Colonic mucosa (tissue), 4 donors: ENCODE data around the gene OR2AE1. TPM values are rescaled to one million over a fixed set of nuclear protein-coding genes. Genes with fewer than 3 reads are reported as not detected.

Experiments used
- DNase-seq: peaks from one replicate; pipeline ENCODE4 v3.0.0-alpha.2; 2020
- H3K27ac ChIP-seq: fragments of 200-600 bp; one replicate; pipeline ENCODE4 v1.8.0; 2021
- H3K27me3 ChIP-seq: fragments of 200-600 bp; one replicate; pipeline ENCODE4 v1.8.0; 2021
- H3K36me3 ChIP-seq: fragments of 200-600 bp; one replicate; pipeline ENCODE4 v1.8.0; 2021
- H3K4me1 ChIP-seq: fragments of 200-600 bp; one replicate; pipeline ENCODE4 v1.8.0; 2021; ENCODE audit warnings: mild to moderate bottlenecking
- H3K4me3 ChIP-seq: fragments of 200-600 bp; one replicate; pipeline ENCODE4 v1.8.0; 2021
- H3K9ac ChIP-seq, 2 donors: one replicate each; pipeline ENCODE4 v1.7.0; 2013; ENCODE audit warnings: control low read depth in 2 of 2, low read depth in 2 of 2, low read length in 2 of 2
- H3K9me3 ChIP-seq: fragments of 200-600 bp; one replicate; pipeline ENCODE4 v1.8.0; 2021
- intact Hi-C: fragments of 100-400 bp; cut with DNase I; formaldehyde crosslinking; loops from one replicate; pipeline ENCODE4 v1.14.1; 2022
- total RNA-seq, 2 donors: library from RNA; stranded (reverse); fragmentation: NEBNext Ultra II Directional in 1 of 2; extraction: Animal tissue kit (Norgen Biotek cat#: 25700) in 1 of 2; gene quantifications; one replicate each; pipeline ENCODE4 v1.2.1, GENCODE V29; 2021
- TF ChIP-seq, protein P1 (sequence below): fragments of 200-600 bp; IDR thresholded peaks from one replicate; pipeline ENCODE4 v1.8.0; 2022; ENCODE audit warnings: antibody characterized with exemption, mild to moderate bottlenecking
- donor health status: healthy.
- donor health status: DM: no; HTN: no; CAD: no.
- donor health status: DM: no; HTN: no; CAD: no.

The OR2AE1 gene
- total RNA-seq, 2 donors from 2014 or later, result not detected

DNA sequence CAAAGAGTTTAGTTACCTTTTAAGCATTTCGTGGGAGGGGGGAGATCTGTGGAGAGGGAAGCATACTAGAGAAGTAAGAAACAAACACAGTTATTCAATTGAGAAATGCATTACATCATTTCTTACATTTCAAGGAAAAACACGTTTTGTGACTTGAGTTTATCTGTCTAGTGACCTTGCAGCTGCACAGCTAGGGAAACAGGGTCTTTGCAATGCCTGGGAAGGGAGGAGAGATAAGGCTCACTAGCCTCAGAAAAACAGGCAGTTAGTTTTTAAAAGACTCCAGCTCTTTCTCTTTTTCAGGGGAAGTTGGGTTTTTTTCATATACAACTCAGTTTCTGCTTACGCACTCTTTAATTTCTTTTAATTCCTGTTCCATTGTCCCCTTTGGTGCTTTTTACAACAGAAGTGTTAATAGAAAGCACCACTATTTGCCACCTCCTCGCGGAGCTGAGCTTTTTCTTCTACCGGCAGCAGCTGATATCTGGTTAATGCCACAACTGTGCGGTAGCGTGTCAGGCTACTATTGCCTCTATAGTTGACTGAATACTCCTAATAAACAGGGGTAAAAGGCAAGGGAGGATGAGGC lies 43.5 kb downstream of the OR2AE1 start:
- Histone ChIP-seq H3K27ac (no peak overlapping the region), H3K4me1 (no peaks in the 10 kb centered on the region), H3K36me3 (no peaks in the 10 kb centered on the region), H3K9me3 (no peaks in the 10 kb centered on the region), H3K4me3 (no peak overlapping the region), H3K27me3 (no peaks in the 10 kb centered on the region), H3K9ac (no peak overlapping the region)
- intact Hi-C loops, result no loop called here
- DNase-seq, result no peak
- TF ChIP-seq, protein P1, sequence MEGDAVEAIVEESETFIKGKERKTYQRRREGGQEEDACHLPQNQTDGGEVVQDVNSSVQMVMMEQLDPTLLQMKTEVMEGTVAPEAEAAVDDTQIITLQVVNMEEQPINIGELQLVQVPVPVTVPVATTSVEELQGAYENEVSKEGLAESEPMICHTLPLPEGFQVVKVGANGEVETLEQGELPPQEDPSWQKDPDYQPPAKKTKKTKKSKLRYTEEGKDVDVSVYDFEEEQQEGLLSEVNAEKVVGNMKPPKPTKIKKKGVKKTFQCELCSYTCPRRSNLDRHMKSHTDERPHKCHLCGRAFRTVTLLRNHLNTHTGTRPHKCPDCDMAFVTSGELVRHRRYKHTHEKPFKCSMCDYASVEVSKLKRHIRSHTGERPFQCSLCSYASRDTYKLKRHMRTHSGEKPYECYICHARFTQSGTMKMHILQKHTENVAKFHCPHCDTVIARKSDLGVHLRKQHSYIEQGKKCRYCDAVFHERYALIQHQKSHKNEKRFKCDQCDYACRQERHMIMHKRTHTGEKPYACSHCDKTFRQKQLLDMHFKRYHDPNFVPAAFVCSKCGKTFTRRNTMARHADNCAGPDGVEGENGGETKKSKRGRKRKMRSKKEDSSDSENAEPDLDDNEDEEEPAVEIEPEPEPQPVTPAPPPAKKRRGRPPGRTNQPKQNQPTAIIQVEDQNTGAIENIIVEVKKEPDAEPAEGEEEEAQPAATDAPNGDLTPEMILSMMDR, result no peak

DNA sequence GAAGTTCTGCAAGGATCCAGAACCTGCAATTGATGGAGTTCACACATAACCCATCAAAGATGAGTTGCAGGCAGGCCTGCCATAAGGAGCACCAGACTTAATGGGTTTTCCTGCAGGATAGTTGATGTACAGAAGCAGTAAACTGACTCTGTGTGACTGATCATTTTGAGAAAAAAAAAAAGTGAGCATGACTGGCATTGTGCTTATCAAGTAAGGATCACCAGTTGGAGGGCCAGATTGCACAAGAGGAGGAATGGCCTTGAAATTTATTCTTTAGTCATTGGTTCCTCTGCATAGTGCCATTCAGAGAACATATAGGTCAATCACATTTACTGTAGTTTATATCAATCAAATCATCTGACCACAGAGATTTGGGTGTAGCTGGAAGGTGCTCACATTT lies 45.2 kb downstream of the OR2AE1 start:
- Histone ChIP-seq H3K9ac (no peak overlapping the region), H3K4me3 (no peak overlapping the region), H3K9me3 (no peaks in the 10 kb centered on the region), H3K4me1 (no peaks in the 10 kb centered on the region), H3K27ac (no peak overlapping the region), H3K27me3 (no peaks in the 10 kb centered on the region), H3K36me3 (no peaks in the 10 kb centered on the region)
- DNase-seq, result no peak
- TF ChIP-seq, protein P1, result no peak
- intact Hi-C loops, result no loop called here

DNA sequence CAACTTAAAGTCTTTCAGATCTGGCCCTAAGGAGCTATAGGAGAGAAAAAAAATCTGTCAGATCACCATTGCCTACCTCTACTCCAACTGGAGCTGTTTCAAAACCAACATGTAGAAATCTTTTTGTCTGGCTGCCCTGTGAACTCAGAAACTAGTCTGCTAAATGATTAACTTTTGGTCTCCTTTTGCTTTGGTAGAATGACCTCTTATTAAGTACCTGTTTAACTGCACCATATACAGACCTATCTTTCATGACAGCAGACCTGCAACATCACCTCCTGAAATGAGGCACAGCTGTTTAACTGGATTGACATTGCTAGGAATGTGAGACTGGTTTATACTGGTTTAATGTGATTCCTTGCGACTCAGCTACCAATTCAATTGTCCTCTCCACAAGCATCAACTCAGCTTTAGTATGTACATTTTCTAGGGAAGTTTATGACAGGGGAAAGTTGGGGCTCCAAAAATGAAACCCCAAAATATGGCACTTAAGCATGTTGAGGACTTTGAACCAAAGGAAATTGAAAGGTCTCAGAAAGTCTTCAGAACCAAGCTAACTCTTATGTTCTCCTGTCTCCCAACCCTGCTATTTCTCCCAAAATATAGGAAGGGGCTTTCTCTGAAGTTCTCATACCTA lies 47.2 kb downstream of the OR2AE1 start:
- DNase-seq, result no peak
- no peaks in the 10 kb centered on the region for H3K27me3 ChIP-seq
- no peaks in the 10 kb centered on the region for H3K36me3 ChIP-seq
- no peak overlapping the region for H3K4me3 ChIP-seq
- H3K9me3 ChIP-seq, result no peaks in the 10 kb centered on the region
- H3K9ac ChIP-seq, result no peak overlapping the region
- no peaks in the 10 kb centered on the region for H3K4me1 ChIP-seq
- H3K27ac ChIP-seq, result no peak overlapping the region
- TF ChIP-seq, protein P1, result no peak
- intact Hi-C loops, result no loop called here

DNA sequence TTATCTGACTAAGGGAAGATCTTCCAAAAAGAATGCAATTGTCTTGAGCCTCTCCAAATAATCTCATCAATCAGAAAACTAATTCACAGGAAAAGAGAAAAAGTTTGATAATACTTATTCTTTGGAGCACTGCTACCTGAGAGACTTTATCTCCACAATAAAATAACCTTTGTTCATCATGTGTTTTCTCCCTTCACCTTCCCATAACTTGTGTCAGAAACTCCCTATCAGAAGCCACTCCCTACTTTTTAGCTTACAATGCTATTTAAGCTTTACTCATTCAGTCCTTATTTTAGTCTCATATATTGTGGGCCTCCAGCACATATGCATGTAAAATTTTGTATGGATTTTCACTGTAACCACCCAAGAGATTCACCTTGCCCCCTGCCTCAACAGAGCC lies 48.0 kb downstream of the OR2AE1 start:
- Histone ChIP-seq H3K9ac (no peak overlapping the region), H3K4me3 (no peak overlapping the region), H3K4me1 (no peaks in the 10 kb centered on the region), H3K27me3 (no peaks in the 10 kb centered on the region), H3K9me3 (no peaks in the 10 kb centered on the region), H3K36me3 (no peaks in the 10 kb centered on the region), H3K27ac (no peak overlapping the region)
- no peak for DNase-seq
- intact Hi-C loops, result no loop called here
- TF ChIP-seq, protein P1, result no peak

DNA sequence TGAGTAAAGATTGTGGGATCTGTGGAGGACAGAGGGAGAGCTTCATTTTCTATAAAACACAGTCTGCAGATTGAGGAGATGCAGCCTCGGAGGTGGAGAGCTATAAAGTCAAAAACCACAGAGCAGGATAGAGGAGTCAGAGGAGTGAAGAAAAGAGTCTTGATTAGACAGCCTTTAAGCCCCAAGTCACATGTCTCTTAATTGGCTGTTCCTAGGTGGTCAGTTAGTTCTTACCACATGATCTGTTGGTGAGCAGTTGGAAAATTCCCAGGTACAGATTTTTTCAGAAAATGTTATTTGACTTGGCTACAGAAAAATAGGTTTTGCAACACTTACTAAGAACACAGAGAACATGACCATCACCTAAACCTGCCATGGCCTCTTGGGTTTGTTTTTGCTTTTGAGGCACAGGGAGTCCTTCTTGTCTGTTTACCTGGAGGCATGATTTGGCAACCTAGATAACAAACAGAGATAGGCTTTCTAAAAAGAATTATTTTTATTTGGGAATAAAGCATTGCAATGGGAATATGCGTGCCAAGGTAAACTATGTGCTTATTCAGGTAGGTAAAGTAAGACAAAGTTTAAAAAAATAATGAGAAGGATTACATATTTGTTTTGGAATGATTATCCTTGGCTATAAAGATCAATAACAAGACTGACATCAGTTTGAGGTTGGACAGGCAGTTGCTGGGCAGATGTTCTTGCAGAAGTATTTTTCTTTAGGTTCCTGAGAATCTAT lies 49.6 kb downstream of the OR2AE1 start:
- no peaks in the 10 kb centered on the region for H3K4me1 ChIP-seq
- no peak overlapping the region for H3K9ac ChIP-seq
- no peaks in the 10 kb centered on the region for H3K27me3 ChIP-seq
- intact Hi-C loops, result no loop called here
- H3K36me3 ChIP-seq, result no peaks in the 10 kb centered on the region
- no peak overlapping the region for H3K4me3 ChIP-seq
- H3K9me3 ChIP-seq, result no peaks in the 10 kb centered on the region
- no peak for DNase-seq
- H3K27ac ChIP-seq, result no peak overlapping the region
- TF ChIP-seq, protein P1, result no peak

Other genes starting within 250 kb of the OR2AE1 start
- gene CYP3A5, start 197.0 kb downstream of the OR2AE1 start, total RNA-seq, result 100 to 1,000 TPM in 1 of 2 donors, 10 to 100 TPM in 1; 52.6 to 112 TPM
- gene CYP3A7, start 141.8 kb downstream of the OR2AE1 start, total RNA-seq, result not detected
- gene CYP3A4, start 92.8 kb downstream of the OR2AE1 start, total RNA-seq, result 1 to 10 TPM in 1 of 2 donors, under 1 TPM in 1; 0.67 to 1.4 TPM
- gene CYP3A43, start 49.0 kb downstream of the OR2AE1 start, total RNA-seq, result not detected
- gene TRIM4, start 42.5 kb upstream of the OR2AE1 start, total RNA-seq, result 10 to 100 TPM; 23.8 to 23.9 TPM
- gene GJC3, start 52.6 kb upstream of the OR2AE1 start, total RNA-seq, result not detected
- gene AZGP1, start 99.0 kb upstream of the OR2AE1 start, total RNA-seq, result 1 to 10 TPM; 2.5 to 4.6 TPM
- gene ZKSCAN1, start 138.6 kb upstream of the OR2AE1 start, total RNA-seq, result 100 to 1,000 TPM in 1 of 2 donors, 10 to 100 TPM in 1; 96.1 to 147 TPM
- 1 to 10 TPM; 6.2 to 7.7 TPM for gene ZSCAN21, start 172.7 kb upstream of the OR2AE1 start, total RNA-seq
- 10 to 100 TPM; 30.1 to 31.9 TPM for gene ZNF3, start 204.7 kb upstream of the OR2AE1 start, total RNA-seq
- 100 to 1,000 TPM in 1 of 2 donors, 10 to 100 TPM in 1; 67.3 to 110 TPM for gene COPS6, start 211.9 kb upstream of the OR2AE1 start, total RNA-seq
- gene MCM7, start 224.4 kb upstream of the OR2AE1 start, total RNA-seq, result 100 to 1,000 TPM in 1 of 2 donors, 10 to 100 TPM in 1; 68.1 to 241 TPM
- 10 to 100 TPM; 17.8 to 23.6 TPM for gene AP4M1, start 224.6 kb upstream of the OR2AE1 start, total RNA-seq
- gene TAF6, start 242.3 kb upstream of the OR2AE1 start, total RNA-seq, result 10 to 100 TPM; 28.7 to 67.3 TPM
- gene CNPY4, start 242.6 kb upstream of the OR2AE1 start, total RNA-seq, result 10 to 100 TPM in 1 of 2 donors, 1 to 10 TPM in 1; 8.4 to 10.6 TPM
- 1 to 10 TPM; 1.9 to 4.1 TPM for gene MBLAC1, start 249.9 kb upstream of the OR2AE1 start, total RNA-seq